ENCODE measurements around the gene DLG2.
"Not testable (repeated sequence)": the region's sequence is repeated elsewhere in the genome, so short reads cannot be mapped to it uniquely, and the experiment has no call there.

The DLG2 gene

GRCh38 chr11:85663080-85663752 lies 36.1 kb upstream of the DLG2 start:
- Histone ChIP-seq H3K4me3 (ENCODE audit: insufficient read depth, low read depth, low read length) (peak overlapping the region; percentile 99), H3K27ac (ENCODE audit: insufficient read depth, low read depth, low read length, poor library complexity, severe bottlenecking) (no peak overlapping the region), H3K27me3 (ENCODE audit: control insufficient read depth, insufficient read depth, low read length, poor library complexity, severe bottlenecking) (no peaks in the 10 kb centered on the region), H3K36me3 (ENCODE audit: control insufficient read depth, insufficient read depth, low read length) (no peaks in the 10 kb centered on the region), H3K4me1 (ENCODE audit: control insufficient read depth, insufficient read depth, low read length) (no peaks in the 10 kb centered on the region), H3K9me3 (ENCODE audit: control insufficient read depth, low read length) (no peaks in the 10 kb centered on the region)
- 5% methylated on average over 9 of the region's 10 CpGs for WGBS, 2 experiments

- Histone ChIP-seq H3K9me3 (ENCODE audit: control insufficient read depth, low read length) (no peaks in the 10 kb centered on the region), H3K27ac (ENCODE audit: insufficient read depth, low read depth, low read length, poor library complexity, severe bottlenecking) (no peak overlapping the region), H3K4me1 (ENCODE audit: control insufficient read depth, insufficient read depth, low read length) (no peaks in the 10 kb centered on the region), H3K27me3 (ENCODE audit: control insufficient read depth, insufficient read depth, low read length, poor library complexity, severe bottlenecking) (no peaks in the 10 kb centered on the region), H3K36me3 (ENCODE audit: control insufficient read depth, insufficient read depth, low read length) (no peaks in the 10 kb centered on the region), H3K4me3 (ENCODE audit: insufficient read depth, low read depth, low read length) (peak overlapping the region; percentile 99)
- 26 to 31% methylated on average over 3 to 4 of the region's 4 CpGs for WGBS, 2 experiments
Measured at GRCh38 chr11:85661972-85662664, 35.0 kb upstream of the DLG2 start.

- H3K27me3 ChIP-seq (ENCODE audit: control insufficient read depth, insufficient read depth, low read length, poor library complexity, severe bottlenecking), result no peaks in the 10 kb centered on the region
- H3K27ac ChIP-seq (ENCODE audit: insufficient read depth, low read depth, low read length, poor library complexity, severe bottlenecking), result no peak overlapping the region
- no peak overlapping the region for H3K4me3 ChIP-seq (ENCODE audit: insufficient read depth, low read depth, low read length)
- no peaks in the 10 kb centered on the region for H3K4me1 ChIP-seq (ENCODE audit: control insufficient read depth, insufficient read depth, low read length)
- H3K9me3 ChIP-seq (ENCODE audit: control insufficient read depth, low read length), result no peaks in the 10 kb centered on the region
- WGBS, 2 experiments, result 100% methylated on average over 1 of the region's 1 CpG; no CpG with 5 or more reads in 1 of the 2 experiments
- H3K36me3 ChIP-seq (ENCODE audit: control insufficient read depth, insufficient read depth, low read length), result no peaks in the 10 kb centered on the region
Measured at GRCh38 chr11:85658180-85658579, 31.0 kb upstream of the DLG2 start.

- H3K36me3 ChIP-seq (ENCODE audit: control insufficient read depth, insufficient read depth, low read length), result no peaks in the 10 kb centered on the region
- H3K9me3 ChIP-seq (ENCODE audit: control insufficient read depth, low read length), result no peaks in the 10 kb centered on the region
- H3K27ac ChIP-seq (ENCODE audit: insufficient read depth, low read depth, low read length, poor library complexity, severe bottlenecking), result no peak overlapping the region
- no peak overlapping the region for H3K4me3 ChIP-seq (ENCODE audit: insufficient read depth, low read depth, low read length)
- H3K27me3 ChIP-seq (ENCODE audit: control insufficient read depth, insufficient read depth, low read length, poor library complexity, severe bottlenecking), result no peaks in the 10 kb centered on the region
- WGBS, 2 experiments, result 100% methylated on average over 1 of the region's 1 CpG
- H3K4me1 ChIP-seq (ENCODE audit: control insufficient read depth, insufficient read depth, low read length), result no peaks in the 10 kb centered on the region
Measured at GRCh38 chr11:85656777-85657176, 29.6 kb upstream of the DLG2 start.

GRCh38 chr11:85654343-85654742 lies 27.2 kb upstream of the DLG2 start:
- H3K27ac ChIP-seq (ENCODE audit: insufficient read depth, low read depth, low read length, poor library complexity, severe bottlenecking); H3K4me1 ChIP-seq (ENCODE audit: control insufficient read depth, insufficient read depth, low read length); H3K4me3 ChIP-seq (ENCODE audit: insufficient read depth, low read depth, low read length); H3K27me3 ChIP-seq (ENCODE audit: control insufficient read depth, insufficient read depth, low read length, poor library complexity, severe bottlenecking); H3K9me3 ChIP-seq (ENCODE audit: control insufficient read depth, low read length); H3K36me3 ChIP-seq (ENCODE audit: control insufficient read depth, insufficient read depth, low read length): not testable (repeated sequence)
- WGBS, 2 experiments, result 95 to 96% methylated on average over 4 of the region's 4 CpGs

- H3K4me3 ChIP-seq (ENCODE audit: insufficient read depth, low read depth, low read length), result no peak overlapping the region
- no peaks in the 10 kb centered on the region for H3K9me3 ChIP-seq (ENCODE audit: control insufficient read depth, low read length)
- H3K27me3 ChIP-seq (ENCODE audit: control insufficient read depth, insufficient read depth, low read length, poor library complexity, severe bottlenecking), result no peaks in the 10 kb centered on the region
- H3K27ac ChIP-seq (ENCODE audit: insufficient read depth, low read depth, low read length, poor library complexity, severe bottlenecking), result no peak overlapping the region
- no peaks in the 10 kb centered on the region for H3K4me1 ChIP-seq (ENCODE audit: control insufficient read depth, insufficient read depth, low read length)
- H3K36me3 ChIP-seq (ENCODE audit: control insufficient read depth, insufficient read depth, low read length), result no peaks in the 10 kb centered on the region
- WGBS, 2 experiments, result 96 to 98% methylated on average over 2 of the region's 3 CpGs
Measured at GRCh38 chr11:85652786-85653447, 25.8 kb upstream of the DLG2 start.

GRCh38 chr11:85651118-85651517 lies 24.0 kb upstream of the DLG2 start:
- 82 to 95% methylated on average over 1 of the region's 1 CpG for WGBS, 2 experiments
- no peaks in the 10 kb centered on the region for H3K36me3 ChIP-seq (ENCODE audit: control insufficient read depth, insufficient read depth, low read length)

GRCh38 chr11:85647604-85648299 lies 20.6 kb upstream of the DLG2 start, which contains the start of gene TMEM126A:
Gene TMEM126A (plus strand): TSS chr11:85647967. CDS start chr11:85650256, 2,289 bp downstream.
- 1% methylated on average over 33 of the region's 33 CpGs for WGBS, 2 experiments
- H3K27me3 ChIP-seq (ENCODE audit: control insufficient read depth, insufficient read depth, low read length, poor library complexity, severe bottlenecking), result no peaks in the 10 kb centered on the region
- no peaks in the 10 kb centered on the region for H3K36me3 ChIP-seq (ENCODE audit: control insufficient read depth, insufficient read depth, low read length)
- H3K27ac ChIP-seq (ENCODE audit: insufficient read depth, low read depth, low read length, poor library complexity, severe bottlenecking), result no peak within 1 kb of the TSS
- H3K4me1 ChIP-seq (ENCODE audit: control insufficient read depth, insufficient read depth, low read length), result no peaks in the 10 kb centered on the region
- peak within 1 kb of the TSS; percentile 62 for H3K4me3 ChIP-seq (ENCODE audit: insufficient read depth, low read depth, low read length)
- H3K9me3 ChIP-seq (ENCODE audit: control insufficient read depth, low read length), result no peaks in the 10 kb centered on the region

More at GRCh38 chr11:85651118-85651517, 24.0 kb upstream of the DLG2 start:
- Histone ChIP-seq H3K27ac (ENCODE audit: insufficient read depth, low read depth, low read length, poor library complexity, severe bottlenecking) (no peak overlapping the region), H3K27me3 (ENCODE audit: control insufficient read depth, insufficient read depth, low read length, poor library complexity, severe bottlenecking) (no peaks in the 10 kb centered on the region), H3K4me3 (ENCODE audit: insufficient read depth, low read depth, low read length) (no peak overlapping the region), H3K4me1 (ENCODE audit: control insufficient read depth, insufficient read depth, low read length) (no peaks in the 10 kb centered on the region), H3K9me3 (ENCODE audit: control insufficient read depth, low read length) (no peaks in the 10 kb centered on the region)

GRCh38 chr11:85647078-85647477 lies 19.9 kb upstream of the DLG2 start:
- H3K4me1 ChIP-seq (ENCODE audit: control insufficient read depth, insufficient read depth, low read length), result no peaks in the 10 kb centered on the region
- no peaks in the 10 kb centered on the region for H3K27me3 ChIP-seq (ENCODE audit: control insufficient read depth, insufficient read depth, low read length, poor library complexity, severe bottlenecking)
- no peaks in the 10 kb centered on the region for H3K36me3 ChIP-seq (ENCODE audit: control insufficient read depth, insufficient read depth, low read length)
- 82 to 84% methylated on average over 2 of the region's 2 CpGs for WGBS, 2 experiments
- H3K27ac ChIP-seq (ENCODE audit: insufficient read depth, low read depth, low read length, poor library complexity, severe bottlenecking), result no peak overlapping the region
- H3K9me3 ChIP-seq (ENCODE audit: control insufficient read depth, low read length), result no peaks in the 10 kb centered on the region
- H3K4me3 ChIP-seq (ENCODE audit: insufficient read depth, low read depth, low read length), result peak overlapping the region; percentile 62

- WGBS, 2 experiments, result 87 to 90% methylated on average over 2 of the region's 2 CpGs
- Histone ChIP-seq H3K4me3 (ENCODE audit: insufficient read depth, low read depth, low read length) (no peak overlapping the region), H3K9me3 (ENCODE audit: control insufficient read depth, low read length) (no peaks in the 10 kb centered on the region), H3K27me3 (ENCODE audit: control insufficient read depth, insufficient read depth, low read length, poor library complexity, severe bottlenecking) (no peaks in the 10 kb centered on the region), H3K4me1 (ENCODE audit: control insufficient read depth, insufficient read depth, low read length) (no peaks in the 10 kb centered on the region), H3K27ac (ENCODE audit: insufficient read depth, low read depth, low read length, poor library complexity, severe bottlenecking) (no peak overlapping the region), H3K36me3 (ENCODE audit: control insufficient read depth, insufficient read depth, low read length) (no peaks in the 10 kb centered on the region)
Measured at GRCh38 chr11:85643191-85643614, 16.1 kb upstream of the DLG2 start.
